ENCODE results near the gene CCR4. TPM values are rescaled to one million over a fixed set of nuclear protein-coding genes. Genes with fewer than 3 reads are reported as not detected.

CCR4 gene
- polyA plus RNA-seq, 1 donor from 2014 or later, result not detected

- H3F3A ChIP-seq (ENCODE audit: insufficient read depth, low read length, poor library complexity, severe bottlenecking), result no peaks in the 10 kb centered on the region
- no peak overlapping the region for H3K4me2 ChIP-seq (ENCODE audit: low read length)
- H3K9ac ChIP-seq (ENCODE audit: low read length), result no peak overlapping the region
- no peaks in the 10 kb centered on the region for H3K36me3 ChIP-seq (ENCODE audit: insufficient read depth, low read length)
- no peak overlapping the region for H2AFZ ChIP-seq (ENCODE audit: low read depth, low read length)
- no peaks in the 10 kb centered on the region for H3K9me3 ChIP-seq (ENCODE audit: low read length)
- H3K9me2 ChIP-seq (ENCODE audit: insufficient read depth, low read length), result no peaks in the 10 kb centered on the region
- H3K27me3 ChIP-seq (ENCODE audit: insufficient read depth, low read depth, low read length), result no peaks in the 10 kb centered on the region
- H3K27ac ChIP-seq (ENCODE audit: low read length), result no peak overlapping the region
- TF ChIP-seq EP300 (conservative IDR thresholded peaks at IDR 0.05; ENCODE audit: poor library complexity, severe bottlenecking), result no peak
- TF ChIP-seq RAD21 (conservative IDR thresholded peaks at IDR 0.05), result no peak
- no peak for TF ChIP-seq TAF1 (IDR thresholded peaks at IDR 0.05; ENCODE audit: low read depth)
- TF ChIP-seq MXI1 (conservative IDR thresholded peaks at IDR 0.05; ENCODE audit: poor library complexity, severe bottlenecking), result no peak
- H3K79me2 ChIP-seq (replicated peaks; ENCODE audit: insufficient read depth, low read length), result no peaks in the 10 kb centered on the region
- no peak overlapping the region for H3K4me3 ChIP-seq (ENCODE audit: low read length)
- no peaks in the 10 kb centered on the region for H4K20me1 ChIP-seq (ENCODE audit: insufficient read depth)
Measured at GRCh38 chr3:32909999-32910398, 41.4 kb upstream of the CCR4 start.

GRCh38 chr3:32910954-32911353, 40.5 kb upstream of the CCR4 start:
- no peak overlapping the region for H3K9ac ChIP-seq (ENCODE audit: low read length)
- no peak overlapping the region for H3K27ac ChIP-seq (ENCODE audit: low read length)
- no peaks in the 10 kb centered on the region for H3K27me3 ChIP-seq (ENCODE audit: insufficient read depth, low read depth, low read length)
- H2AFZ ChIP-seq (ENCODE audit: low read depth, low read length), result no peak overlapping the region
- H3K79me2 ChIP-seq (replicated peaks; ENCODE audit: insufficient read depth, low read length), result no peaks in the 10 kb centered on the region
- H3K36me3 ChIP-seq (ENCODE audit: insufficient read depth, low read length), result no peaks in the 10 kb centered on the region
- H3K4me3 ChIP-seq (ENCODE audit: low read length), result no peak overlapping the region
- no peaks in the 10 kb centered on the region for H4K20me1 ChIP-seq (ENCODE audit: insufficient read depth)
- H3K9me2 ChIP-seq (ENCODE audit: insufficient read depth, low read length), result no peaks in the 10 kb centered on the region
- no peaks in the 10 kb centered on the region for H3K9me3 ChIP-seq (ENCODE audit: low read length)
- no peak overlapping the region for H3K4me2 ChIP-seq (ENCODE audit: low read length)
- TF ChIP-seq SMC3 (conservative IDR thresholded peaks at IDR 0.05; ENCODE audit: poor library complexity) (no peak), TAF1 (IDR thresholded peaks at IDR 0.05; ENCODE audit: low read depth) (no peak), MXI1 (conservative IDR thresholded peaks at IDR 0.05; ENCODE audit: poor library complexity, severe bottlenecking) (no peak), REST (IDR thresholded peaks at IDR 0.05; ENCODE audit: borderline replicate concordance) (no peak), EZH2 (IDR thresholded peaks at IDR 0.05; ENCODE audit: borderline replicate concordance, insufficient read depth, low read length, poor library complexity, severe bottlenecking) (no peak), POLR2AphosphoS5 (IDR thresholded peaks at IDR 0.05) (no peak), CTCF (IDR thresholded peaks at IDR 0.05; ENCODE audit: poor library complexity, severe bottlenecking) (no peak), EP300 (conservative IDR thresholded peaks at IDR 0.05; ENCODE audit: poor library complexity, severe bottlenecking) (no peak), RAD21 (conservative IDR thresholded peaks at IDR 0.05) (no peak)
- no peaks in the 10 kb centered on the region for H3F3A ChIP-seq (ENCODE audit: insufficient read depth, low read length, poor library complexity, severe bottlenecking)
